ENCODE results near the gene AFF3. TPM values are rescaled to one million over a fixed set of nuclear protein-coding genes. Genes with fewer than 3 reads are reported as not detected.

AFF3 gene
- total and polyA plus RNA-seq, 4 experiments from 2014 or later: 0.63 to 4.6 (median 3.6) TPM

DNA sequence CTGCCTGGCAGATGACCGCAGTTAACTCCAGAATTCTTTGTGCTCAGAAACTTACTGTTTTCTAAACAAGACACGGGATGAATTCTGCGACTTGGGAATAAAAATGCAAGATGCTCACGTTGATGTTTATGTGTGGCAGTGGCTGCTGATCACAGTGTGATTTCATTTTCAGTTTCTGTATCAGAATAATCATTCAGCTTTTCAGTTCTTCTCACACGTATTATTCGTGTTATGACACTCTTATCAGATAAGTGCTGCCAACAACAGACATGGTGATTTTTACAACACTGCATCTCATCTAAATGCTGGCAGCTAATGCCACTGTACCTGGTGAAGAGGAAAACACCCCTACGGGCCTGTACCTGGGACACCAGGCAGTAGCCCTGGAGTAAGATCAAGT is 379.7 kb downstream of the AFF3 start:
- POLR2A ChIA-PET (ENCODE audit: partially characterized antibody): no interaction called here
- peaks cover 0 to 2% (median 0%) of the 10 kb centered on the region in 8 donors for H3K9me3 Mint-ChIP-seq
- H3K27me3 Mint-ChIP-seq: no peaks in the 10 kb centered on the region
- H3K27ac Mint-ChIP-seq: no peak overlapping the region
- DNase-seq: no peak
- no peaks in the 10 kb centered on the region for H3K36me3 ChIP-seq (ENCODE audit: insufficient read depth, low read length)
- CTCF ChIA-PET (ENCODE audit: partially characterized antibody): no interaction called here
- no peaks in the 10 kb centered on the region for H3K36me3 Mint-ChIP-seq
- no peak overlapping the region for H3K4me3 Mint-ChIP-seq
- intact Hi-C loops (cut with micrococcal nuclease): no loop called here
- H3K9me3 ChIP-seq (ENCODE audit: control insufficient read depth in 1 of 2, low read length in 2 of 2): no peaks in the 10 kb centered on the region
- no peaks in the 10 kb centered on the region for H3K4me1 Mint-ChIP-seq
- no peaks in the 10 kb centered on the region for H3K4me1 ChIP-seq (ENCODE audit: insufficient read depth, low read length)
- no peaks in the 10 kb centered on the region for H3K27me3 ChIP-seq (ENCODE audit: insufficient read depth, low read length)
- no peak overlapping the region for H3K27ac ChIP-seq (ENCODE audit: low read depth, low read length)
- H3K4me3 ChIP-seq (ENCODE audit: low read length in 2 of 2): no peak overlapping the region

DNA sequence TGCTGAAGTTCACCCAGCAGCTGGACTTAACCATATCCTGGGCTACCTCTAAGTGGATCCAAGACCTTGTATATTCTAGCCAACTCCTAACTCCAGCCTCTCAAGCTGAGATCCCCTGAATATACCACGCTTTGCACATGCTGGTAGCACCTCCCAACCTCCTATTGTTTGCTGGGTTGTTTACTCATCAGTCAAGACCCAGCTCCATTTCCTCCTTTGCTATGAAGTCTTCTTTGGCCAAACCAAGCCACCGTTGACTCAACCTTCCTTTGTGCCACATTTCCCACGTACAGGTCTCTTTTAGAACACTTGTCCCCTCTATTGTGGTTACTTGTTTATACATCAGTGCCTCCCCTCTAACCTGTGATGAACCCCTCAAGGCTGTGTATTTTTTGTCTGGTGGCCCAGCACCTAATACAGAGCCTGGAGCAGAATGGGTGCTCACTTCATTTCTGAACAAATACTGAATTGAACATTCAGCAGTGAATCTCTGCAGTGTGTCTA is 384.7 kb downstream of the AFF3 start:
- no peak for DNase-seq
- H3K27me3 ChIP-seq (ENCODE audit: insufficient read depth, low read length): no peaks in the 10 kb centered on the region
- H3K27me3 Mint-ChIP-seq: peaks cover 0 to 3% of the 10 kb centered on the region in 2 donors
- H3K4me1 ChIP-seq (ENCODE audit: insufficient read depth, low read length): no peaks in the 10 kb centered on the region
- no peaks in the 10 kb centered on the region for H3K9me3 Mint-ChIP-seq
- no peaks in the 10 kb centered on the region for H3K4me1 Mint-ChIP-seq
- no peak overlapping the region for H3K27ac Mint-ChIP-seq
- H3K36me3 Mint-ChIP-seq: no peaks in the 10 kb centered on the region
- H3K4me3 Mint-ChIP-seq: no peak overlapping the region
- intact Hi-C loops (cut with micrococcal nuclease): no loop called here
- H3K4me3 ChIP-seq (ENCODE audit: low read length in 2 of 2): no peak overlapping the region
- POLR2A ChIA-PET (ENCODE audit: partially characterized antibody): no interaction called here
- no peaks in the 10 kb centered on the region for H3K9me3 ChIP-seq (ENCODE audit: control insufficient read depth in 1 of 2, low read length in 2 of 2)
- no peak overlapping the region for H3K27ac ChIP-seq (ENCODE audit: low read depth, low read length)
- CTCF ChIA-PET (ENCODE audit: partially characterized antibody): no interaction called here
- H3K36me3 ChIP-seq (ENCODE audit: insufficient read depth, low read length): no peaks in the 10 kb centered on the region

DNA sequence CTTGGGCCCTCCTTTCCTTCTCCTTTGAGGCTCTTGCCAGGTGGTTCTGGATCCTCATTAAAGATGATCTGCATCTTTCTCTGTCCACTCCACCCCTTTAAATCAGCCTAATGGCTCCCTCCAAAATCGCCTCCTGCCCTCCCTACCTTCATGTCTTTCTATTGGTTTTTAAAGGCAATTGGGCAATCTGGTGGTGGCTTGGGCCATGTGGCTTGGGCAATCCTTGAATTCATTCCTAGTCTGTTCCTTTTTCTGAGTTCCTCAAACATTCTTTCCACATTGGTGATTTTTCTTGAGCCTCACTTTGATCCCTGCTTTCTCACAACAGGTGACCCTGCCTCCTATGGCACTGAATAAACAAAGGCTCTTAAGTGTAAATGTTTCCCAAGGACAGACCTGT is 386.3 kb downstream of the AFF3 start:
- Histone ChIP-seq H3K9me3 (ENCODE audit: control insufficient read depth in 1 of 2, low read length in 2 of 2) (no peaks in the 10 kb centered on the region), H3K27me3 (ENCODE audit: insufficient read depth, low read length) (no peaks in the 10 kb centered on the region), H3K27ac (ENCODE audit: low read depth, low read length) (no peak overlapping the region), H3K4me1 (ENCODE audit: insufficient read depth, low read length) (no peaks in the 10 kb centered on the region), H3K4me3 (ENCODE audit: low read length in 2 of 2) (no peak overlapping the region), H3K36me3 (ENCODE audit: insufficient read depth, low read length) (no peaks in the 10 kb centered on the region)
- no peak overlapping the region for H3K4me3 Mint-ChIP-seq
- H3K36me3 Mint-ChIP-seq: no peaks in the 10 kb centered on the region
- H3K27ac Mint-ChIP-seq: no peak overlapping the region
- intact Hi-C loops (cut with micrococcal nuclease): no loop called here
- POLR2A ChIA-PET (ENCODE audit: partially characterized antibody): no interaction called here
- no peaks in the 10 kb centered on the region for H3K4me1 Mint-ChIP-seq
- peaks cover 0 to 3% of the 10 kb centered on the region in 2 donors for H3K27me3 Mint-ChIP-seq
- DNase-seq: no peak
- H3K9me3 Mint-ChIP-seq: no peaks in the 10 kb centered on the region
- CTCF ChIA-PET (ENCODE audit: partially characterized antibody): no interaction called here

- H3K27me3 Mint-ChIP-seq: peaks cover 0 to 3% of the 10 kb centered on the region in 2 donors
- intact Hi-C loops (cut with micrococcal nuclease): no loop called here
- CTCF ChIA-PET (ENCODE audit: partially characterized antibody): no interaction called here
Measured at GRCh38 chr2:99754210-99754609, 388.2 kb downstream of the AFF3 start.

GRCh38 chr2:99753505-99753904 is 388.9 kb downstream of the AFF3 start:
- H3K27ac Mint-ChIP-seq: no peak overlapping the region
- no peaks in the 10 kb centered on the region for H3K4me1 Mint-ChIP-seq
- peaks cover 0 to 3% of the 10 kb centered on the region in 2 donors for H3K27me3 Mint-ChIP-seq
- no peak for DNase-seq
- no peaks in the 10 kb centered on the region for H3K9me3 Mint-ChIP-seq
- Histone ChIP-seq H3K4me3 (ENCODE audit: low read length in 2 of 2) (no peak overlapping the region), H3K9me3 (ENCODE audit: control insufficient read depth in 1 of 2, low read length in 2 of 2) (no peaks in the 10 kb centered on the region), H3K27me3 (ENCODE audit: insufficient read depth, low read length) (no peaks in the 10 kb centered on the region), H3K36me3 (ENCODE audit: insufficient read depth, low read length) (no peaks in the 10 kb centered on the region), H3K27ac (ENCODE audit: low read depth, low read length) (no peak overlapping the region), H3K4me1 (ENCODE audit: insufficient read depth, low read length) (no peaks in the 10 kb centered on the region)
- CTCF ChIA-PET (ENCODE audit: partially characterized antibody): no interaction called here
- intact Hi-C loops (cut with micrococcal nuclease): no loop called here
- H3K4me3 Mint-ChIP-seq: no peak overlapping the region
- POLR2A ChIA-PET (ENCODE audit: partially characterized antibody): no interaction called here
- no peaks in the 10 kb centered on the region for H3K36me3 Mint-ChIP-seq

More at GRCh38 chr2:99754210-99754609, 388.2 kb downstream of the AFF3 start:
- POLR2A ChIA-PET (ENCODE audit: partially characterized antibody): no interaction called here
- DNase-seq: no peak
- H3K27ac Mint-ChIP-seq: no peak overlapping the region
- Histone ChIP-seq H3K36me3 (ENCODE audit: insufficient read depth, low read length) (no peaks in the 10 kb centered on the region), H3K4me3 (ENCODE audit: low read length in 2 of 2) (no peak overlapping the region), H3K9me3 (ENCODE audit: control insufficient read depth in 1 of 2, low read length in 2 of 2) (no peaks in the 10 kb centered on the region), H3K27me3 (ENCODE audit: insufficient read depth, low read length) (no peaks in the 10 kb centered on the region), H3K4me1 (ENCODE audit: insufficient read depth, low read length) (no peaks in the 10 kb centered on the region), H3K27ac (ENCODE audit: low read depth, low read length) (no peak overlapping the region)
- H3K36me3 Mint-ChIP-seq: no peaks in the 10 kb centered on the region
- H3K4me3 Mint-ChIP-seq: no peak overlapping the region
- no peaks in the 10 kb centered on the region for H3K4me1 Mint-ChIP-seq
- H3K9me3 Mint-ChIP-seq: no peaks in the 10 kb centered on the region

- DNase-seq: no peak
- ChIA-PET POLR2A (ENCODE audit: partially characterized antibody) (no interaction called here), CTCF (ENCODE audit: partially characterized antibody) (no interaction called here)
Measured at GRCh38 chr2:99748344-99748743, 394.0 kb downstream of the AFF3 start.

GRCh38 chr2:99747842-99748241 is 394.5 kb downstream of the AFF3 start:
- H3K27ac Mint-ChIP-seq: no peak overlapping the region
- Histone ChIP-seq H3K4me1 (ENCODE audit: insufficient read depth, low read length) (no peaks in the 10 kb centered on the region), H3K27me3 (ENCODE audit: insufficient read depth, low read length) (no peaks in the 10 kb centered on the region), H3K9me3 (ENCODE audit: control insufficient read depth in 1 of 2, low read length in 2 of 2) (no peaks in the 10 kb centered on the region), H3K4me3 (ENCODE audit: low read length in 2 of 2) (no peak overlapping the region), H3K27ac (ENCODE audit: low read depth, low read length) (no peak overlapping the region), H3K36me3 (ENCODE audit: insufficient read depth, low read length) (no peaks in the 10 kb centered on the region)
- CTCF ChIA-PET (ENCODE audit: partially characterized antibody): no interaction called here
- POLR2A ChIA-PET (ENCODE audit: partially characterized antibody): no interaction called here
- DNase-seq: no peak
- intact Hi-C loops (cut with micrococcal nuclease): no loop called here
- no peak overlapping the region for H3K4me3 Mint-ChIP-seq
- no peaks in the 10 kb centered on the region for H3K36me3 Mint-ChIP-seq
- peaks cover 0 to 5% of the 10 kb centered on the region in 2 donors for H3K27me3 Mint-ChIP-seq
- H3K9me3 Mint-ChIP-seq: peaks cover 0 to 2% (median 0%) of the 10 kb centered on the region in 8 donors
- no peaks in the 10 kb centered on the region for H3K4me1 Mint-ChIP-seq

More at GRCh38 chr2:99748344-99748743, 394.0 kb downstream of the AFF3 start:
- no peak overlapping the region for H3K4me3 ChIP-seq (ENCODE audit: low read length in 2 of 2)
- H3K4me1 Mint-ChIP-seq: no peaks in the 10 kb centered on the region
- intact Hi-C loops (cut with micrococcal nuclease): no loop called here
- no peak overlapping the region for H3K4me3 Mint-ChIP-seq
- H3K27me3 Mint-ChIP-seq: peaks cover 0 to 5% of the 10 kb centered on the region in 2 donors
- no peaks in the 10 kb centered on the region for H3K4me1 ChIP-seq (ENCODE audit: insufficient read depth, low read length)
- H3K36me3 ChIP-seq (ENCODE audit: insufficient read depth, low read length): no peaks in the 10 kb centered on the region
- no peaks in the 10 kb centered on the region for H3K9me3 Mint-ChIP-seq
- no peak overlapping the region for H3K27ac Mint-ChIP-seq
- no peak overlapping the region for H3K27ac ChIP-seq (ENCODE audit: low read depth, low read length)
- H3K27me3 ChIP-seq (ENCODE audit: insufficient read depth, low read length): no peaks in the 10 kb centered on the region
- no peaks in the 10 kb centered on the region for H3K9me3 ChIP-seq (ENCODE audit: control insufficient read depth in 1 of 2, low read length in 2 of 2)
- no peaks in the 10 kb centered on the region for H3K36me3 Mint-ChIP-seq

DNA sequence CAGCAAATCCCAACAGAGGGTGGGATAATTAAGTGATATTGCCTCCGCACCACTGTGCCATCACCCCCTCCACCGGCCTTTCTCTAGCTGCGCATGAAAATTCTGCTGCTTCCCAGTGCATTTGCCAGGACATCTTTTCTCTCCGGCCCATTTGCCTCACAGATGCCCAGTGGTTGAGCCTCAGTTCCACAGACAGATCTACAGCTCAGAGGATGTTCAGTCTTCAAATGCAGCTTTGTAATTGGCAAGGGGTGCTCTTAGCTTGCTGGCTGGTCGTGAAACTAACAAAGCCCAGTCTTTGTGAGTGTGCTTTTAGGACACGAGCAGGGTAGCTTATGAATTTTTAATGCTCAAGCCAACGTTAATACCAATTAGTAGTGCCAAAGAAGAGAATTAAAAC is 399.2 kb downstream of the AFF3 start:
- Histone ChIP-seq H3K27ac (ENCODE audit: low read depth, low read length) (no peak overlapping the region), H3K4me1 (ENCODE audit: insufficient read depth, low read length) (no peaks in the 10 kb centered on the region), H3K27me3 (ENCODE audit: insufficient read depth, low read length) (no peaks in the 10 kb centered on the region), H3K36me3 (ENCODE audit: insufficient read depth, low read length) (no peaks in the 10 kb centered on the region), H3K9me3 (ENCODE audit: control insufficient read depth in 1 of 2, low read length in 2 of 2) (no peaks in the 10 kb centered on the region), H3K4me3 (ENCODE audit: low read length in 2 of 2) (no peak overlapping the region)
- Mint-ChIP-seq H3K36me3 (peaks cover 0 to 4% of the 10 kb centered on the region in 2 donors), H3K27ac (no peak overlapping the region), H3K9me3 (peaks cover 0 to 6% (median under 1%) of the 10 kb centered on the region in 8 donors), H3K4me3 (no peak overlapping the region), H3K4me1 (no peaks in the 10 kb centered on the region), H3K27me3 (peaks cover 4 to 5% of the 10 kb centered on the region in 2 donors)
- ChIA-PET POLR2A (ENCODE audit: partially characterized antibody) (no interaction called here), CTCF (ENCODE audit: partially characterized antibody) (no interaction called here)
- intact Hi-C loops (cut with micrococcal nuclease): no loop called here
- DNase-seq: no peak

Measured in CD4-positive, alpha-beta memory T cell (primary cell).